ENCODE results near the gene SCAF4. TPM values are rescaled to one million over a fixed set of nuclear protein-coding genes. Genes with fewer than 3 reads are reported as not detected.

The SCAF4 gene
- total and polyA plus RNA-seq, 2 of the 8 experiments (the other 6 are each of a cell fraction or from before 2014, with no cell fraction given) = 28.9 to 55.1 TPM

DNA sequence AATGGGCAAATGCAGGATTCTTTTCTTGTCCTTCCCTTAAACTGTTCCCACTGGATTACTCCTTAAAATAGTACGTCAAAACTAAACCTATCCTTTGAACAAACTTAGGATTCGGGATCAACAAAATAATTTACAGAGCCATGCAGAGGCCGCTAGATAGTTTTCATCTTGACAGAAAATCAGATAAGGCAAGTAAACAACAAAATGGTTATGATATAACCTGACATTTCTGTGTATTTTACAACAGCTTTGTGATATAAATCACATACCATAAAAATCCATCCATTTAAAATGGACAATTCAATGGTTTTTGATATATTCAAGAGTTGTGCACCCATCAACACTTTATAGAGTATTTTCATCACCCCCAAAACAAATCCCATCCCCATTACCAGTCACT lies 11.2 kb downstream of the SCAF4 start:
- ChIA-PET POLR2A (ENCODE audit: partially characterized antibody) (interaction anchor here (1.0 kb wide), 1 partner anchor 10 kb away, joined by 3 read pairs; no protein-coding TSS in a partner anchor), CTCF (ENCODE audit: partially characterized antibody) (no interaction called here)
- Histone ChIP-seq H3K27me3 (replicated peaks in 1 of 4; ENCODE audit: control insufficient read depth in 3 of 4, extremely low read depth in 1 of 4, insufficient read depth in 3 of 4, low read length in 3 of 4) (no peaks in the 10 kb centered on the region), H3K4me1 (replicated peaks in 1 of 4; ENCODE audit: control insufficient read depth in 3 of 4, insufficient read depth in 4 of 4, low read length in 3 of 4) (peaks cover 0 to 6% (median 3%) of the 10 kb centered on the region in 4 experiments; a peak in 3 of 7 replicates), H3K4ac (replicated peaks; ENCODE audit: insufficient read length, low read depth, low read length) (no peak overlapping the region), H3K79me1 (ENCODE audit: low read depth, low read length) (no peaks in the 10 kb centered on the region; the same call in 1 of the 2 replicates), H2BK20ac (ENCODE audit: low read length) (no peak overlapping the region), H3K27ac (ENCODE audit: low read depth, low read length) (no peak overlapping the region), H2BK5ac (ENCODE audit: low read depth, low read length) (no peak overlapping the region), H3K18ac (ENCODE audit: extremely low read depth, low read length) (no peak overlapping the region), H3K9ac (replicated peaks in 1 of 4; ENCODE audit: extremely low read depth in 1 of 4, low read depth in 3 of 4, low read length in 3 of 4) (no peak overlapping the region), H4K20me1 (replicated peaks in 1 of 2; ENCODE audit: control insufficient read depth in 1 of 2, insufficient read depth in 2 of 2, low read length in 2 of 2) (peaks cover 17 to 43% of the 10 kb centered on the region in 2 experiments), H3K36me3 (ENCODE audit: control insufficient read depth in 2 of 4, insufficient read depth in 4 of 4, low read length in 3 of 4) (no peaks in the 10 kb centered on the region), H4K91ac (replicated peaks; ENCODE audit: insufficient read length, low read length) (no peak overlapping the region), H3K23me2 (ENCODE audit: low read depth, low read length) (no peaks in the 10 kb centered on the region), H3K9me3 (ENCODE audit: insufficient read depth in 2 of 2, low read depth in 1 of 2, low read length in 1 of 2) (no peaks in the 10 kb centered on the region), H2AFZ (ENCODE audit: low read length) (no peak overlapping the region), H2BK120ac (replicated peaks; ENCODE audit: low read depth, low read length) (no peak overlapping the region), H4K8ac (ENCODE audit: extremely low read depth, insufficient read depth, low read length) (no peak overlapping the region), H3K4me2 (ENCODE audit: insufficient read depth in 1 of 2, low read depth in 2 of 2, low read length in 2 of 2) (no peak overlapping the region), H3K79me2 (ENCODE audit: control insufficient read depth in 1 of 2, insufficient read depth in 2 of 2, low read length in 2 of 2) (peaks cover 35 to 99% of the 10 kb centered on the region in 2 experiments), H3K23ac (ENCODE audit: insufficient read length) (no peak overlapping the region), H3K14ac (ENCODE audit: insufficient read length) (no peak overlapping the region), H2AK5ac (ENCODE audit: low read depth, low read length) (no peak overlapping the region), H2BK12ac (ENCODE audit: low read depth, low read length) (no peak overlapping the region), H3K56ac (replicated peaks; ENCODE audit: insufficient read length, low read depth, low read length) (no peak overlapping the region), H2BK15ac (ENCODE audit: low read length) (no peak overlapping the region), H4K5ac (ENCODE audit: insufficient read length, low read depth, low read length) (peak overlapping the region; percentile 26), H3K4me3 (ENCODE audit: extremely low read depth in 1 of 4, insufficient read depth in 2 of 4, low read depth in 3 of 4, low read length in 4 of 4) (no peak overlapping the region)
- WGBS, 2 experiments (ENCODE audit: extremely low coverage in 1 of 2, insufficient coverage in 1 of 2, insufficient read length in 1 of 2, insufficient replicate concordance in 2 of 2, low coverage in 1 of 2, low lambda C conversion rate in 2 of 2, missing lambda C conversion rate in 1 of 2) = 83% methylated on average over 3 of the region's 3 CpGs; no CpG with 5 or more reads in 1 of the 2 experiments
- DNase-seq (ENCODE audit: low read depth in 1 of 2, low spot score in 2 of 2) = no peak
- no peak for FAIRE-seq
- TF ChIP-seq CREB1 (IDR thresholded peaks at IDR 0.05) (no peak), RAD21 (IDR thresholded peaks at IDR 0.05 in 1 of 2, conservative IDR thresholded peaks at IDR 0.05 in 1 of 2; ENCODE audit: low read depth in 2 of 2, low read length in 2 of 2) (no peak), SP2 (IDR thresholded peaks at IDR 0.05; ENCODE audit: low read length) (no peak), TAF1 (IDR thresholded peaks at IDR 0.05; ENCODE audit: low read depth, low read length) (no peak), CHD1 (IDR thresholded peaks at IDR 0.05; ENCODE audit: low read depth, low read length) (no peak), CBX8 (IDR thresholded peaks at IDR 0.05; ENCODE audit: borderline replicate concordance, low read depth, low read length) (no peak)
- TF ChIP-seq, protein P1, sequence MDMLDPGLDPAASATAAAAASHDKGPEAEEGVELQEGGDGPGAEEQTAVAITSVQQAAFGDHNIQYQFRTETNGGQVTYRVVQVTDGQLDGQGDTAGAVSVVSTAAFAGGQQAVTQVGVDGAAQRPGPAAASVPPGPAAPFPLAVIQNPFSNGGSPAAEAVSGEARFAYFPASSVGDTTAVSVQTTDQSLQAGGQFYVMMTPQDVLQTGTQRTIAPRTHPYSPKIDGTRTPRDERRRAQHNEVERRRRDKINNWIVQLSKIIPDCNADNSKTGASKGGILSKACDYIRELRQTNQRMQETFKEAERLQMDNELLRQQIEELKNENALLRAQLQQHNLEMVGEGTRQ (IDR thresholded peaks at IDR 0.05; ENCODE audit: low read length) = no peak
- TF ChIP-seq, protein P2, sequence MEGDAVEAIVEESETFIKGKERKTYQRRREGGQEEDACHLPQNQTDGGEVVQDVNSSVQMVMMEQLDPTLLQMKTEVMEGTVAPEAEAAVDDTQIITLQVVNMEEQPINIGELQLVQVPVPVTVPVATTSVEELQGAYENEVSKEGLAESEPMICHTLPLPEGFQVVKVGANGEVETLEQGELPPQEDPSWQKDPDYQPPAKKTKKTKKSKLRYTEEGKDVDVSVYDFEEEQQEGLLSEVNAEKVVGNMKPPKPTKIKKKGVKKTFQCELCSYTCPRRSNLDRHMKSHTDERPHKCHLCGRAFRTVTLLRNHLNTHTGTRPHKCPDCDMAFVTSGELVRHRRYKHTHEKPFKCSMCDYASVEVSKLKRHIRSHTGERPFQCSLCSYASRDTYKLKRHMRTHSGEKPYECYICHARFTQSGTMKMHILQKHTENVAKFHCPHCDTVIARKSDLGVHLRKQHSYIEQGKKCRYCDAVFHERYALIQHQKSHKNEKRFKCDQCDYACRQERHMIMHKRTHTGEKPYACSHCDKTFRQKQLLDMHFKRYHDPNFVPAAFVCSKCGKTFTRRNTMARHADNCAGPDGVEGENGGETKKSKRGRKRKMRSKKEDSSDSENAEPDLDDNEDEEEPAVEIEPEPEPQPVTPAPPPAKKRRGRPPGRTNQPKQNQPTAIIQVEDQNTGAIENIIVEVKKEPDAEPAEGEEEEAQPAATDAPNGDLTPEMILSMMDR (IDR thresholded peaks at IDR 0.05; ENCODE audit: control extremely low read depth in 1 of 3, insufficient read depth in 1 of 3, low read depth in 1 of 3, low read length in 3 of 3) = no peak
- TF ChIP-seq, protein P3, sequence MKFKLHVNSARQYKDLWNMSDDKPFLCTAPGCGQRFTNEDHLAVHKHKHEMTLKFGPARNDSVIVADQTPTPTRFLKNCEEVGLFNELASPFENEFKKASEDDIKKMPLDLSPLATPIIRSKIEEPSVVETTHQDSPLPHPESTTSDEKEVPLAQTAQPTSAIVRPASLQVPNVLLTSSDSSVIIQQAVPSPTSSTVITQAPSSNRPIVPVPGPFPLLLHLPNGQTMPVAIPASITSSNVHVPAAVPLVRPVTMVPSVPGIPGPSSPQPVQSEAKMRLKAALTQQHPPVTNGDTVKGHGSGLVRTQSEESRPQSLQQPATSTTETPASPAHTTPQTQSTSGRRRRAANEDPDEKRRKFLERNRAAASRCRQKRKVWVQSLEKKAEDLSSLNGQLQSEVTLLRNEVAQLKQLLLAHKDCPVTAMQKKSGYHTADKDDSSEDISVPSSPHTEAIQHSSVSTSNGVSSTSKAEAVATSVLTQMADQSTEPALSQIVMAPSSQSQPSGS (IDR thresholded peaks at IDR 0.05; ENCODE audit: low read length) = no peak
